ENCODE data around the gene RFX2. TPM values are rescaled to one million over a fixed set of nuclear protein-coding genes. Genes with fewer than 3 reads are reported as not detected.
A peak's percentile ranks its signal among the peaks of the same experiment; 100 is the strongest.

Gene RFX2
- total RNA-seq, 1 donor from 2014 or later: 6.5 TPM

- peak; percentile 33 for DNase-seq (ENCODE audit: low spot score)
- peak; percentile 87 for TF ChIP-seq CTCF (IDR thresholded peaks at IDR 0.05)
- Mint-ChIP-seq H3K36me3 (ENCODE audit: low read depth) (peaks cover 1% of the 10 kb centered on the region), H3K4me1 (ENCODE audit: low read depth) (peaks cover 11% of the 10 kb centered on the region), H3K4me3 (ENCODE audit: unreplicated experiment) (no peak overlapping the region), H3K27me3 (ENCODE audit: low read depth) (no peaks in the 10 kb centered on the region), H3K27ac (ENCODE audit: unreplicated experiment) (peak overlapping the region; percentile 69), H3K9me3 (ENCODE audit: low read depth) (peaks cover 5% of the 10 kb centered on the region)
These were observed 61.4 kb downstream of the RFX2 start for GRCh38 chr19:6048793-6049405.

- peaks cover 1% of the 10 kb centered on the region for H3K36me3 Mint-ChIP-seq (ENCODE audit: low read depth)
- DNase-seq (ENCODE audit: low spot score): peak; percentile 78
These were observed 62.0 kb downstream of the RFX2 start for GRCh38 chr19:6048348-6048747.

GRCh38 chr19:6047741-6048251 is 62.5 kb downstream of the RFX2 start:
- DNase-seq (ENCODE audit: low spot score): peak; percentile 53
- no peaks in the 10 kb centered on the region for H3K27me3 Mint-ChIP-seq (ENCODE audit: low read depth)

More at GRCh38 chr19:6048348-6048747, 62.0 kb downstream of the RFX2 start:
- H3K4me1 Mint-ChIP-seq (ENCODE audit: low read depth): peaks cover 11% of the 10 kb centered on the region
- H3K9me3 Mint-ChIP-seq (ENCODE audit: low read depth): peaks cover 5% of the 10 kb centered on the region
- H3K27ac Mint-ChIP-seq (ENCODE audit: unreplicated experiment): no peak overlapping the region
- H3K27me3 Mint-ChIP-seq (ENCODE audit: low read depth): no peaks in the 10 kb centered on the region
- peak overlapping the region; percentile 41 for H3K4me3 Mint-ChIP-seq (ENCODE audit: unreplicated experiment)
- no peak for TF ChIP-seq CTCF (IDR thresholded peaks at IDR 0.05)

GRCh38 chr19:6047256-6047655 is 63.0 kb downstream of the RFX2 start:
- Mint-ChIP-seq H3K36me3 (ENCODE audit: low read depth) (peaks cover 1% of the 10 kb centered on the region), H3K27me3 (ENCODE audit: low read depth) (no peaks in the 10 kb centered on the region), H3K4me1 (ENCODE audit: low read depth) (peaks cover 11% of the 10 kb centered on the region), H3K27ac (ENCODE audit: unreplicated experiment) (no peak overlapping the region), H3K4me3 (ENCODE audit: unreplicated experiment) (no peak overlapping the region), H3K9me3 (ENCODE audit: low read depth) (peaks cover 5% of the 10 kb centered on the region)
- no peak for TF ChIP-seq CTCF (IDR thresholded peaks at IDR 0.05)
- peak; percentile 79 for DNase-seq (ENCODE audit: low spot score)

More at GRCh38 chr19:6047741-6048251, 62.5 kb downstream of the RFX2 start:
- no peak overlapping the region for H3K27ac Mint-ChIP-seq (ENCODE audit: unreplicated experiment)
- H3K36me3 Mint-ChIP-seq (ENCODE audit: low read depth): peaks cover 1% of the 10 kb centered on the region
- H3K4me1 Mint-ChIP-seq (ENCODE audit: low read depth): peaks cover 11% of the 10 kb centered on the region
- peaks cover 5% of the 10 kb centered on the region for H3K9me3 Mint-ChIP-seq (ENCODE audit: low read depth)
- H3K4me3 Mint-ChIP-seq (ENCODE audit: unreplicated experiment): peak overlapping the region; percentile 41
- peak; percentile 84 for TF ChIP-seq CTCF (IDR thresholded peaks at IDR 0.05)

GRCh38 chr19:6045108-6045507 is 65.2 kb downstream of the RFX2 start:
- Mint-ChIP-seq H3K27ac (ENCODE audit: unreplicated experiment) (no peak overlapping the region), H3K27me3 (ENCODE audit: low read depth) (no peaks in the 10 kb centered on the region), H3K4me1 (ENCODE audit: low read depth) (peaks cover 11% of the 10 kb centered on the region), H3K4me3 (ENCODE audit: unreplicated experiment) (no peak overlapping the region), H3K36me3 (ENCODE audit: low read depth) (peaks cover 1% of the 10 kb centered on the region), H3K9me3 (ENCODE audit: low read depth) (peaks cover 1% of the 10 kb centered on the region)
- peak; percentile 38 for DNase-seq (ENCODE audit: low spot score)
- no peak for TF ChIP-seq CTCF (IDR thresholded peaks at IDR 0.05)

Data from chondrocyte (in vitro differentiated cells).